ENCODE measurements around the gene L3MBTL2. TPM values are rescaled to one million over a fixed set of nuclear protein-coding genes. Genes with fewer than 3 reads are reported as not detected.

Gene L3MBTL2
- total and polyA plus RNA-seq, 2 of the 13 experiments (the other 11 are each of a cell fraction or from before 2014, with no cell fraction given), result 13.8 to 33.7 TPM

- TF ChIP-seq ZBTB14 (CRISPR knock-in tag; IDR thresholded peaks at IDR 0.05) (peak; percentile 62; the same call in 1 of the 2 replicates), ZFX (CRISPR knock-in tag; IDR thresholded peaks at IDR 0.05; ENCODE audit: low read depth) (peak; percentile 30; the same call in 1 of the 2 replicates), ATAD3A (CRISPR knock-in tag; IDR thresholded peaks at IDR 0.05) (no peak), ARID5B (CRISPR knock-in tag; IDR thresholded peaks at IDR 0.05) (peak; percentile 38), BRF2 (CRISPR knock-in tag; IDR thresholded peaks at IDR 0.05) (no peak), CENPT (CRISPR knock-in tag; IDR thresholded peaks at IDR 0.05; ENCODE audit: low read depth) (no peak), SCMH1 (CRISPR knock-in tag; IDR thresholded peaks at IDR 0.05; ENCODE audit: borderline replicate concordance) (no peak), THAP9 (CRISPR knock-in tag; IDR thresholded peaks at IDR 0.05; ENCODE audit: borderline replicate concordance) (no peak), ATF6 (CRISPR knock-in tag; conservative IDR thresholded peaks at IDR 0.05) (no peak), KDM2A (CRISPR knock-in tag; IDR thresholded peaks at IDR 0.05; ENCODE audit: borderline replicate concordance, low read depth) (peak; percentile 26; the same call in 1 of the 2 replicates), CENPBD1 (CRISPR knock-in tag; IDR thresholded peaks at IDR 0.05; ENCODE audit: borderline replicate concordance, low read depth) (no peak), GATAD1 (CRISPR knock-in tag; IDR thresholded peaks at IDR 0.05) (peak; percentile 34; the same call in 1 of the 2 replicates), ZNF432 (CRISPR knock-in tag; IDR thresholded peaks at IDR 0.05; ENCODE audit: borderline replicate concordance) (no peak), ZNF891 (CRISPR knock-in tag; IDR thresholded peaks at IDR 0.05) (0 out of 2 replicates have a peak, but pooled peaks have one; percentile 14)
These were observed 7.8 kb upstream of the L3MBTL2 start (continued) for GRCh38 chr22:41197038-41197972.
